Mesenchymal stem cell (in vitro differentiated cells and primary cell): Measurements from ENCODE around the gene SPTBN1.
A peak's percentile ranks its signal among the peaks of the same experiment; 100 is the strongest.

Source experiments
- DNase-seq: peaks from one replicate; pipeline ENCODE4 v3.0.0-alpha.2; 2013
- H2AFZ ChIP-seq: one replicate; pipeline ENCODE4 v1.6.1; 2013; ENCODE audit warnings: low read depth, mild to moderate bottlenecking, control low read depth, inconsistent platforms, low read length, moderate library complexity
- H2AK5ac ChIP-seq: 2 replicates; pipeline ENCODE4 v1.6.1; 2013; ENCODE audit warnings: low read length, moderate library complexity, mild to moderate bottlenecking, inconsistent platforms; ENCODE audit not compliant: severe bottlenecking
- H2BK120ac ChIP-seq: one replicate; pipeline ENCODE4 v1.6.1; 2013; ENCODE audit warnings: low read depth, mild to moderate bottlenecking, inconsistent platforms, low read length, moderate library complexity
- H2BK12ac ChIP-seq, 2 experiments: one replicate each; pipeline ENCODE4 v1.6.1; 2013; ENCODE audit warnings: inconsistent platforms in 2 of 2, low read length in 2 of 2, mild to moderate bottlenecking in 2 of 2, moderate library complexity in 2 of 2, control low read depth in 1 of 2
- H2BK15ac ChIP-seq: one replicate; pipeline ENCODE4 v1.6.1; 2013; ENCODE audit warnings: mild to moderate bottlenecking, low read depth, inconsistent platforms; ENCODE audit not compliant: poor library complexity, severe bottlenecking
- H2BK5ac ChIP-seq: 2 replicates; pipeline ENCODE4 v1.6.1; 2013; ENCODE audit warnings: low read depth, mild to moderate bottlenecking, low read length, control low read depth, inconsistent platforms; ENCODE audit not compliant: poor library complexity, severe bottlenecking
- H3K14ac ChIP-seq, 2 experiments: one replicate each; pipeline ENCODE4 v1.6.1; 2013; ENCODE audit warnings: inconsistent platforms in 2 of 2, low read length in 2 of 2, control low read depth in 1 of 2, mild to moderate bottlenecking in 1 of 2, moderate library complexity in 1 of 2
- H3K18ac ChIP-seq, 2 experiments: one replicate each; pipeline ENCODE4 v1.6.1; 2013; ENCODE audit warnings: inconsistent platforms in 2 of 2, low read length in 2 of 2, control low read depth in 1 of 2, low read depth in 1 of 2, mild to moderate bottlenecking in 1 of 2
- H3K23ac ChIP-seq, 2 experiments: one replicate each; pipeline ENCODE4 v1.6.1; 2013; ENCODE audit warnings: inconsistent platforms in 2 of 2, low read length in 2 of 2, mild to moderate bottlenecking in 2 of 2, moderate library complexity in 2 of 2, control low read depth in 1 of 2
- H3K27ac ChIP-seq: 2 replicates; pipeline ENCODE4 v1.5.1; 2013; ENCODE audit warnings: mild to moderate bottlenecking, moderate library complexity, low read length, control low read depth, inconsistent platforms; ENCODE audit not compliant: poor library complexity, severe bottlenecking
- H3K27me3 ChIP-seq, 2 experiments: 2 replicates each; pipeline versions ENCODE4 v1.6.1 to v1.7.0; 2013; ENCODE audit warnings: low read length in 2 of 2, mild to moderate bottlenecking in 2 of 2, moderate library complexity in 2 of 2, control low read depth in 1 of 2, inconsistent platforms in 1 of 2; ENCODE audit not compliant: control insufficient read depth in 1 of 2, insufficient read depth in 1 of 2
- H3K36me3 ChIP-seq, 2 experiments: 2 replicates each; pipeline versions ENCODE4 v1.6.1 to v1.7.0; 2013; ENCODE audit warnings: low read length in 2 of 2, control low read depth in 1 of 2, inconsistent platforms in 1 of 2, low read depth in 1 of 2, mild to moderate bottlenecking in 1 of 2; ENCODE audit not compliant: insufficient read depth in 2 of 2, control insufficient read depth in 1 of 2
- H3K4ac ChIP-seq, 2 experiments: one replicate each; pipeline ENCODE4 v1.6.1; 2013; ENCODE audit warnings: inconsistent platforms in 2 of 2, low read length in 2 of 2, mild to moderate bottlenecking in 2 of 2, moderate library complexity in 2 of 2, control low read depth in 1 of 2, low read depth in 1 of 2
- H3K4me1 ChIP-seq: 2 replicates; pipeline ENCODE4 v1.6.1; 2013; ENCODE audit warnings: low read depth, low read length, control low read depth; ENCODE audit not compliant: control insufficient read depth, insufficient read depth
- H3K4me2 ChIP-seq: 2 replicates; pipeline ENCODE4 v1.6.1; 2013; ENCODE audit warnings: low read length, mild to moderate bottlenecking, inconsistent platforms; ENCODE audit not compliant: poor library complexity, severe bottlenecking
- H3K4me3 ChIP-seq, 2 experiments: 2 replicates each; pipeline versions ENCODE4 v1.5.1 to v1.7.0; 2013; ENCODE audit warnings: low read length in 2 of 2, mild to moderate bottlenecking in 2 of 2, control low read depth in 1 of 2, low read depth in 1 of 2; ENCODE audit not compliant: insufficient read depth in 1 of 2
- H3K79me1 ChIP-seq: replicated peaks from 2 replicates; pipeline ENCODE4 v1.6.1; 2013; ENCODE audit warnings: mild to moderate bottlenecking, control low read depth, low read length, inconsistent platforms; ENCODE audit not compliant: poor library complexity, severe bottlenecking
- H3K9ac ChIP-seq: 2 replicates; pipeline ENCODE4 v1.7.0; 2013; ENCODE audit warnings: mild to moderate bottlenecking, low read length, moderate library complexity
- H3K9me3 ChIP-seq: 2 replicates; pipeline ENCODE4 v1.7.0; 2013; ENCODE audit warnings: mild to moderate bottlenecking, low read length; ENCODE audit not compliant: control insufficient read depth
- H4K8ac ChIP-seq: one replicate; pipeline ENCODE4 v1.6.1; 2013; ENCODE audit warnings: inconsistent platforms, mild to moderate bottlenecking, low read length, moderate library complexity
- H4K91ac ChIP-seq: one replicate; pipeline ENCODE4 v1.6.1; 2013; ENCODE audit warnings: mild to moderate bottlenecking, low read length, inconsistent platforms
- WGBS: methylation state at CpG from one replicate; pipeline ENCODE4 v1.1.7; 2013; ENCODE audit warnings: mixed read lengths; 5-methylcytosine and 5-hydroxymethylcytosine counted together

SPTBN1 gene

DNA sequence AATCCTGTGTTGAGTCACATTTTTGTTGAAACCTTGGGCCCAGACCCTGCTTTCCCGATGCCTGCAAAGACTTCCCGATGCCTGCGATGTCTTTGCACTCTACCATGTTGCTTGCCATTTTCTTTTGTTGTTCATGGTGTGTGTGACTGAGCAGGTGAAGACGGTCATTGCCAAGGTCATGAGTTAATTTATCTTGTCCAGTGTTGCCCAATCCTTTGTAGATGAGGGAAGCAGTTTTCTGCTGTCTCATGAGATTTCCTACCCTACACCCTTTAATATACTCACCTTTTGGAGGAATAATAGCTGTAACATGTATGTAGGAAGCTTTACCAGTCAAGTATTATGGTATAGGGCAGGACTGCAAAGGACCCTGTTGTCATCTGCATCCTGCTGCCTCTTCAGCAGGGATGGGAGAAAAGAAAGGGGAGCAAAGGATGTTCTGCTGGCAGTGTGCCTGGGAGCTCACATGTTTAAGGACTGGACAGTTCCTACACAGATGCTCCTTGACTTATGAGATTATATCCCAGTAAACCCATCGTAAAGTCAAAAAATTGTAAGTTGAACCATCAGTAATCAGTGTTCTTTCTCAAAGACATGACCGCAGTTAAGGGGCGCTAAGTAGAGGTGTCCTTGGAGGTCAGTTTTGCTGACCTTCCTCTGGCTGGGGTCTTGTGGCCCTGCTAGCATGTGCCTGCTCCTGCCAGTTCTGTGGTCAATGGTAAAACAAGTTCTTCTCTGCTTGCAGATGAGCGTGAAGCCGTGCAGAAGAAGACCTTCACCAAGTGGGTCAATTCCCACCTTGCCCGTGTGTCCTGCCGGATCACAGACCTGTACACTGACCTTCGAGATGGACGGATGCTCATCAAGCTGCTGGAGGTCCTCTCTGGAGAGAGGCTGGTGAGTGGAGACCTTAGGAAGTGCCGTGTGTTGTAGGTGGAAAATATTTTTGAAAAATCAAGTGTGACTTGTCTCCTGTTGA, 142.5 kb downstream of the SPTBN1 start:
- DNase-seq = no peak
- H2AFZ ChIP-seq = no peak overlapping the region
- H3K9me3 ChIP-seq = no peaks in the 10 kb centered on the region
- H3K27me3 ChIP-seq = no peaks in the 10 kb centered on the region
- H3K27ac ChIP-seq = no peak overlapping the region
- H2BK15ac ChIP-seq = no peak overlapping the region
- no peak overlapping the region for H2BK5ac ChIP-seq
- H3K4me2 ChIP-seq = no peak overlapping the region
- no peak overlapping the region for H4K91ac ChIP-seq
- H3K23ac ChIP-seq = no peak overlapping the region
- H2BK120ac ChIP-seq = no peak overlapping the region
- no peak overlapping the region for H3K4me3 ChIP-seq
- over 99% methylated on average over 13 of the region's 14 CpGs for WGBS
- H3K79me1 ChIP-seq = no peaks in the 10 kb centered on the region
- H3K4ac ChIP-seq = no peak overlapping the region
- no peak overlapping the region for H3K18ac ChIP-seq
- H3K36me3 ChIP-seq = peaks cover 26 to 34% of the 10 kb centered on the region in 2 experiments
- peaks cover 31% of the 10 kb centered on the region for H3K4me1 ChIP-seq
- peak overlapping the region; percentile 1 for H2AK5ac ChIP-seq
- H3K14ac ChIP-seq = no peak overlapping the region
- no peak overlapping the region for H4K8ac ChIP-seq
- H3K9ac ChIP-seq = no peak overlapping the region
- no peak overlapping the region for H2BK12ac ChIP-seq

DNA sequence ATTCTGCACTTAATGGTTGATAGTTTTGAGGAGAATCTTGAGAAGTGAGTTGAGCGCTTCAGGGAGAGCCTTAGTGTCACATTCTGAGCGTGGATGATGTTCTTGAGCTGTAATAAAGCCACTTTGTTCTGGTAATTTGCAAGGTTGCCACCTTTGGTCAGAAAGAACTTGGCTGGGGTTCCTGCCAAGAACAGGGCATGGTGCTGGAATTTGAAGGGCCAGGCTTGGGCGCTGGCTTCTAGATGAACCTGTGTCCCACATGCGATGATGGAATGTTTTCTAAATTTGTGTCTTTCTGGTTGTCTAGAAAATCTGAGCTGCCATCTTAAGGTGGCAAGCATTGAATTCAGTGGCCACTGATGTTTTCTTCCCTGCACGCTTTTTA, 143.2 kb downstream of the SPTBN1 start:
- H3K9ac ChIP-seq = no peak overlapping the region
- H2BK15ac ChIP-seq = no peak overlapping the region
- H2AFZ ChIP-seq = no peak overlapping the region
- no peak for DNase-seq
- no peak overlapping the region for H4K91ac ChIP-seq
- no peak overlapping the region for H2BK5ac ChIP-seq
- H4K8ac ChIP-seq = no peak overlapping the region
- H2BK120ac ChIP-seq = no peak overlapping the region
- peaks cover 36% of the 10 kb centered on the region for H3K4me1 ChIP-seq
- H3K36me3 ChIP-seq = peaks cover 26 to 34% of the 10 kb centered on the region in 2 experiments
- H3K14ac ChIP-seq = no peak overlapping the region
- H3K27ac ChIP-seq = peak overlapping the region; percentile 24
- peak overlapping the region; percentile 38 for H2AK5ac ChIP-seq
- H3K27me3 ChIP-seq = no peaks in the 10 kb centered on the region
- 98% methylated on average over 5 of the region's 5 CpGs for WGBS
- no peak overlapping the region for H2BK12ac ChIP-seq
- no peak overlapping the region for H3K4me3 ChIP-seq
- no peak overlapping the region for H3K23ac ChIP-seq
- H3K79me1 ChIP-seq = no peaks in the 10 kb centered on the region
- H3K9me3 ChIP-seq = no peaks in the 10 kb centered on the region
- H3K4me2 ChIP-seq = no peak overlapping the region
- no peak overlapping the region for H3K4ac ChIP-seq
- no peak overlapping the region for H3K18ac ChIP-seq

DNA sequence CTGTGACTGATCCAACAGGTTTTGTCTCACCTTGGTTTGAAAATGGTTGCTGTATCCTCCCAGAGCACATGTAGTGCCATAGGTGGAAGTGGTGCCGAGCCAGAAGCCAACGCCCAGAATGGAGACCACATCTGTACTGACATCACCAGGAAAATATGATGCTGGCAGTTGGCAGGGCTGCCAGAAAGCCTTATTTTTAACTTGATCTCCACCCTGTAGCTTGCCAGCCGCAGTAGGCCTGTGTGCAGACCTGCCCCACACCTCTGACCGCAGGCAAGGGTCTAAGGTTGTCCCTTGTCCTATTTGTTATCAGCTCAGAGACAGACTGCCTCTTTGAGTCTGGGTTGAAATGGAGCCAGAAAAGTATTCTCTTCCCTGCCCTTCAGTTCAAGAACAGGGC, 143.8 kb downstream of the SPTBN1 start:
- WGBS = 96% methylated on average over 4 of the region's 4 CpGs
- Histone ChIP-seq H3K79me1 (no peaks in the 10 kb centered on the region), H3K9me3 (no peaks in the 10 kb centered on the region)

DNA sequence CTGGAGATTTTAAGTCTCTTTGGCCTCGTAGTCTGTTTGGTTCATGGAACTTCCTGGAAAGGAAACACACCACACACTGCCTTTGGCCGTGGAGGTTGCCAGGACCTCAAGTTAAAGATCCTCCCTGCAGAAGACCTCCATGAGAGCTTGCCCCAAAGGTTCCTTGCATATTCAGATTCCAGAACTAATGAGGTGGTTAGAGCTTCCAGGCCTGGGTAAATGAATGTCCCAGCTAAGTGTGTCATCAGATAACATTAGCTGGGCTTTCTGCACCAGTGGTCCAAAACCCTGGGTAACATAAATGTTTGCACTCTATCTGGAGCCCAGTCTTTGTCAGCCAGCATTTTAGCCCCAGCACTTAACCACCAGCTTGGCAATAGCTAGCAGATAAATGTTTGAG, 145.2 kb downstream of the SPTBN1 start:
- no peak overlapping the region for H4K91ac ChIP-seq
- 100% methylated on average over 1 of the region's 2 CpGs for WGBS
- no peak overlapping the region for H2BK12ac ChIP-seq

More for the DNA sequence above, 143.8 kb downstream of the SPTBN1 start:
- DNase-seq = no peak
- no peak overlapping the region for H2BK120ac ChIP-seq
- H2BK5ac ChIP-seq = no peak overlapping the region
- peak overlapping the region; percentile 34 for H3K27ac ChIP-seq
- no peak overlapping the region for H3K9ac ChIP-seq
- H3K4ac ChIP-seq = no peak overlapping the region
- no peak overlapping the region for H4K91ac ChIP-seq
- no peak overlapping the region for H3K23ac ChIP-seq
- no peak overlapping the region for H4K8ac ChIP-seq
- H2BK15ac ChIP-seq = no peak overlapping the region
- peak overlapping the region; percentile 46 for H2AK5ac ChIP-seq
- no peak overlapping the region for H3K14ac ChIP-seq
- H3K18ac ChIP-seq = no peak overlapping the region
- H3K4me2 ChIP-seq = no peak overlapping the region
- no peak overlapping the region for H2BK12ac ChIP-seq
- peaks cover 40% of the 10 kb centered on the region for H3K4me1 ChIP-seq
- H3K36me3 ChIP-seq = peaks cover 26 to 34% of the 10 kb centered on the region in 2 experiments
- H3K27me3 ChIP-seq = no peaks in the 10 kb centered on the region
- no peak overlapping the region for H3K4me3 ChIP-seq
- no peak overlapping the region for H2AFZ ChIP-seq

More for the DNA sequence above, 145.2 kb downstream of the SPTBN1 start:
- Histone ChIP-seq H2AK5ac (no peak overlapping the region), H2BK15ac (no peak overlapping the region), H2BK120ac (no peak overlapping the region), H2BK5ac (no peak overlapping the region), H3K23ac (no peak overlapping the region), H3K27ac (peak overlapping the region; percentile 98), H4K8ac (no peak overlapping the region), H3K4me2 (no peak overlapping the region), H3K18ac (no peak overlapping the region), H3K79me1 (no peaks in the 10 kb centered on the region), H3K27me3 (no peaks in the 10 kb centered on the region), H3K14ac (no peak overlapping the region), H3K9ac (no peak overlapping the region), H2AFZ (no peak overlapping the region), H3K4me3 (no peak overlapping the region), H3K36me3 (peaks cover 22% of the 10 kb centered on the region in 2 experiments), H3K4ac (no peak overlapping the region), H3K4me1 (peaks cover 39% of the 10 kb centered on the region), H3K9me3 (no peaks in the 10 kb centered on the region)
- no peak for DNase-seq
